Kidney capillary endothelial cell (primary cell): Measurements from ENCODE around the gene MTA1.

Source experiments
- DNase-seq: peaks from one replicate; pipeline ENCODE4 v3.0.0-alpha.2; 2018; ENCODE audit warnings: low spot score

The MTA1 gene

GRCh38 chr14:105445901-105446845 lies 26.5 kb downstream of the MTA1 start:
- no peak for DNase-seq

GRCh38 chr14:105446971-105447370 lies 27.3 kb downstream of the MTA1 start:
- DNase-seq, result no peak

GRCh38 chr14:105447651-105448640 lies 28.3 kb downstream of the MTA1 start:
- DNase-seq, result no peak

GRCh38 chr14:105448706-105449111 lies 29.1 kb downstream of the MTA1 start:
- DNase-seq, result peak; percentile 78

GRCh38 chr14:105449276-105450122 lies 29.9 kb downstream of the MTA1 start:
- no peak for DNase-seq

- DNase-seq, result no peak
These were observed 30.5 kb downstream of the MTA1 start for GRCh38 chr14:105450123-105450505.

GRCh38 chr14:105450864-105451720 lies 31.5 kb downstream of the MTA1 start:
- no peak for DNase-seq

GRCh38 chr14:105452963-105453362 lies 33.3 kb downstream of the MTA1 start:
- DNase-seq, result no peak

- DNase-seq, result no peak
These were observed 34.2 kb downstream of the MTA1 start for GRCh38 chr14:105453847-105454246.

- DNase-seq, result no peak
These were observed 35.5 kb downstream of the MTA1 start for GRCh38 chr14:105455086-105455640.

GRCh38 chr14:105455766-105456660 lies 36.4 kb downstream of the MTA1 start:
- DNase-seq, result no peak

GRCh38 chr14:105456736-105457617 lies 37.4 kb downstream of the MTA1 start:
- DNase-seq, result no peak

- DNase-seq, result no peak
These were observed 38.4 kb downstream of the MTA1 start for GRCh38 chr14:105458010-105458409.

- DNase-seq, result no peak
These were observed 38.9 kb downstream of the MTA1 start for GRCh38 chr14:105458571-105458970.

GRCh38 chr14:105460116-105460515 lies 40.5 kb downstream of the MTA1 start:
- no peak for DNase-seq

GRCh38 chr14:105460616-105461015 lies 41.0 kb downstream of the MTA1 start:
- DNase-seq, result no peak

- no peak for DNase-seq
These were observed 42.3 kb downstream of the MTA1 start for GRCh38 chr14:105461903-105462302.

- DNase-seq, result no peak
These were observed 44.9 kb downstream of the MTA1 start for GRCh38 chr14:105464501-105464900.
